Liver (tissue), 9 donors: ENCODE results near the gene ZDHHC22. TPM values are rescaled to one million over a fixed set of nuclear protein-coding genes. Genes with fewer than 3 reads are reported as not detected.

Experiments
- DNase-seq: peaks from one replicate; pipeline ENCODE4 v3.0.0-alpha.2; 2017; ENCODE audit warnings: low spot score
- H3K27ac ChIP-seq, 2 donors: one replicate each; pipeline ENCODE4 v1.7.0; 2013; ENCODE audit warnings: inconsistent platforms in 2 of 2, low read length in 2 of 2, control low read depth in 1 of 2, low read depth in 1 of 2, mild to moderate bottlenecking in 1 of 2
- H3K27me3 ChIP-seq, 4 donors: one replicate each; pipeline versions ENCODE4 v1.6.1 to v1.7.0; 2013; ENCODE audit warnings: low read length in 3 of 4, inconsistent platforms in 1 of 4, mild to moderate bottlenecking in 1 of 4, moderate library complexity in 1 of 4; ENCODE audit not compliant: control insufficient read depth in 4 of 4, insufficient read depth in 4 of 4
- H3K36me3 ChIP-seq, 4 donors: one replicate each; pipeline versions ENCODE4 v1.6.1 to v1.7.0; 2013; ENCODE audit warnings: low read length in 3 of 4, mild to moderate bottlenecking in 3 of 4, low read depth in 1 of 4, moderate library complexity in 1 of 4; ENCODE audit not compliant: control insufficient read depth in 4 of 4, insufficient read depth in 3 of 4
- H3K4me1 ChIP-seq, 4 donors: one replicate each; pipeline versions ENCODE4 v1.6.1 to v1.7.0; 2013; ENCODE audit warnings: low read length in 3 of 4, mild to moderate bottlenecking in 3 of 4, moderate library complexity in 1 of 4; ENCODE audit not compliant: control insufficient read depth in 4 of 4, insufficient read depth in 4 of 4
- H3K4me3 ChIP-seq, 3 donors: one replicate each; pipeline versions ENCODE4 v1.6.1 to v1.7.0; 2013; ENCODE audit warnings: low read length in 3 of 3, control low read depth in 1 of 3, low read depth in 1 of 3, mild to moderate bottlenecking in 1 of 3
- H3K9ac ChIP-seq, 2 donors: one replicate each; pipeline ENCODE4 v1.7.0; 2013; ENCODE audit warnings: low read length in 2 of 2, mild to moderate bottlenecking in 2 of 2, moderate library complexity in 2 of 2, control low read depth in 1 of 2, low read depth in 1 of 2
- H3K9me3 ChIP-seq, 4 donors: one replicate each; pipeline versions ENCODE4 v1.6.1 to v1.7.0; 2013; ENCODE audit warnings: low read length in 3 of 4; ENCODE audit not compliant: control insufficient read depth in 4 of 4
- CTCF ChIP-seq: fragments of 150-350 bp; IDR thresholded peaks from 2 replicates; pipeline ENCODE4 v1.5.1; 2017; ENCODE audit warnings: improper control_type of control experiment, low read depth, low read length; ENCODE audit not compliant: missing input control
- EGR1 ChIP-seq, 2 donors: IDR thresholded peaks; 2 replicates each; pipeline ENCODE4 v1.6.1; 2016 to 2018; ENCODE audit warnings: antibody characterized with exemption in 2 of 2, low read depth in 2 of 2
- FOXA1 ChIP-seq: IDR thresholded peaks from 2 replicates; pipeline ENCODE4 v1.6.1; 2016; ENCODE audit warnings: antibody characterized with exemption
- GABPA ChIP-seq, 2 donors: IDR thresholded peaks in 1 of 2; conservative IDR thresholded peaks in 1 of 2; 2 replicates each; pipeline ENCODE4 v1.6.1; 2016; ENCODE audit warnings: antibody characterized with exemption in 2 of 2, mild to moderate bottlenecking in 1 of 2, moderate library complexity in 1 of 2
- HNF4A ChIP-seq, 2 donors: conservative IDR thresholded peaks; 2 replicates each; pipeline ENCODE4 v1.6.1; 2016; ENCODE audit warnings: antibody characterized with exemption in 2 of 2, mild to moderate bottlenecking in 2 of 2
- HNF4G ChIP-seq: IDR thresholded peaks from 2 replicates; pipeline ENCODE4 v1.6.1; 2016; ENCODE audit warnings: antibody characterized with exemption
- JUND ChIP-seq, 2 donors: IDR thresholded peaks; 2 replicates each; pipeline ENCODE4 v1.6.1; 2016; ENCODE audit warnings: antibody characterized with exemption in 2 of 2
- MAX ChIP-seq: IDR thresholded peaks from 2 replicates; pipeline ENCODE4 v1.6.1; 2016; ENCODE audit warnings: antibody characterized with exemption
- NR2F2 ChIP-seq: IDR thresholded peaks from 2 replicates; pipeline ENCODE4 v1.6.1; 2016; ENCODE audit warnings: antibody characterized with exemption
- RAD21 ChIP-seq, 2 donors: IDR thresholded peaks; 2 replicates each; pipeline ENCODE4 v1.6.1; 2016; ENCODE audit warnings: antibody characterized with exemption in 2 of 2, mild to moderate bottlenecking in 2 of 2
- RXRA ChIP-seq, 2 donors: IDR thresholded peaks; 2 replicates each; pipeline ENCODE4 v1.6.1; 2017 to 2018; ENCODE audit warnings: antibody characterized with exemption in 2 of 2, mild to moderate bottlenecking in 1 of 2
- SP1 ChIP-seq: IDR thresholded peaks from 2 replicates; pipeline ENCODE4 v1.6.1; 2018; ENCODE audit warnings: antibody characterized with exemption, mild to moderate bottlenecking
- TAF1 ChIP-seq: conservative IDR thresholded peaks from 2 replicates; pipeline ENCODE4 v1.6.1; 2016; ENCODE audit warnings: antibody characterized with exemption, mild to moderate bottlenecking
- YY1 ChIP-seq: IDR thresholded peaks from 2 replicates; pipeline ENCODE4 v1.6.1; 2016; ENCODE audit warnings: antibody characterized with exemption, mild to moderate bottlenecking
- WGBS: extraction: QIAGEN DNeasy Blood & Tissue Kit; methylation state at CpG from one replicate; pipeline ENCODE4 v1.1.7; 2013; 5-methylcytosine and 5-hydroxymethylcytosine counted together
- polyA plus RNA-seq, 2 donors: library from polyadenylated mRNA; stranded (reverse) in 1 of 2; unstranded in 1 of 2; fragments of 200-250 nt in 1 of 2; fragments of >200 nt in 1 of 2; fragmentation: Nextera tagmentation in 1 of 2; extraction: Ambion mirVana in 1 of 2; gene quantifications; one replicate each; pipeline versions ENCODE4 v1.2.1 to v1.2.3, GENCODE V29; 2013 to 2015
- total RNA-seq, 2 donors: library from RNA; depleted of rRNA; stranded (reverse); fragments of >200 nt; gene quantifications; one replicate each; pipeline ENCODE4 v1.2.3, GENCODE V29; 2014
- TF ChIP-seq, protein P1 (sequence below): IDR thresholded peaks from 2 replicates; pipeline ENCODE4 v1.6.1; 2016; ENCODE audit warnings: antibody characterized with exemption, mild to moderate bottlenecking
- TF ChIP-seq, protein P2 (sequence below): IDR thresholded peaks from 2 replicates; pipeline ENCODE4 v1.6.1; 2016; ENCODE audit warnings: antibody characterized with exemption
- donor health status: healthy.
- donor health status: healthy.
- donor health status: healthy.
- donor health status: healthy.
- donor health status: healthy.

ZDHHC22 gene
- total and polyA plus RNA-seq, 4 donors: not detected

GRCh38 chr14:77103951-77104350, 37.6 kb downstream of the ZDHHC22 start:
- TF ChIP-seq FOXA1 (no peak), EGR1 (IDR thresholded peaks at IDR 0.05; ENCODE audit: low read depth in 2 of 2) (no peak), HNF4G (no peak), JUND (IDR thresholded peaks at IDR 0.05) (no peak), SP1 (no peak), CTCF (no peak), HNF4A (conservative IDR thresholded peaks at IDR 0.05) (no peak), RXRA (IDR thresholded peaks at IDR 0.05) (no peak)
- TF ChIP-seq, protein P1, sequence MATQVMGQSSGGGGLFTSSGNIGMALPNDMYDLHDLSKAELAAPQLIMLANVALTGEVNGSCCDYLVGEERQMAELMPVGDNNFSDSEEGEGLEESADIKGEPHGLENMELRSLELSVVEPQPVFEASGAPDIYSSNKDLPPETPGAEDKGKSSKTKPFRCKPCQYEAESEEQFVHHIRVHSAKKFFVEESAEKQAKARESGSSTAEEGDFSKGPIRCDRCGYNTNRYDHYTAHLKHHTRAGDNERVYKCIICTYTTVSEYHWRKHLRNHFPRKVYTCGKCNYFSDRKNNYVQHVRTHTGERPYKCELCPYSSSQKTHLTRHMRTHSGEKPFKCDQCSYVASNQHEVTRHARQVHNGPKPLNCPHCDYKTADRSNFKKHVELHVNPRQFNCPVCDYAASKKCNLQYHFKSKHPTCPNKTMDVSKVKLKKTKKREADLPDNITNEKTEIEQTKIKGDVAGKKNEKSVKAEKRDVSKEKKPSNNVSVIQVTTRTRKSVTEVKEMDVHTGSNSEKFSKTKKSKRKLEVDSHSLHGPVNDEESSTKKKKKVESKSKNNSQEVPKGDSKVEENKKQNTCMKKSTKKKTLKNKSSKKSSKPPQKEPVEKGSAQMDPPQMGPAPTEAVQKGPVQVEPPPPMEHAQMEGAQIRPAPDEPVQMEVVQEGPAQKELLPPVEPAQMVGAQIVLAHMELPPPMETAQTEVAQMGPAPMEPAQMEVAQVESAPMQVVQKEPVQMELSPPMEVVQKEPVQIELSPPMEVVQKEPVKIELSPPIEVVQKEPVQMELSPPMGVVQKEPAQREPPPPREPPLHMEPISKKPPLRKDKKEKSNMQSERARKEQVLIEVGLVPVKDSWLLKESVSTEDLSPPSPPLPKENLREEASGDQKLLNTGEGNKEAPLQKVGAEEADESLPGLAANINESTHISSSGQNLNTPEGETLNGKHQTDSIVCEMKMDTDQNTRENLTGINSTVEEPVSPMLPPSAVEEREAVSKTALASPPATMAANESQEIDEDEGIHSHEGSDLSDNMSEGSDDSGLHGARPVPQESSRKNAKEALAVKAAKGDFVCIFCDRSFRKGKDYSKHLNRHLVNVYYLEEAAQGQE: no peak
- TF ChIP-seq, protein P2, sequence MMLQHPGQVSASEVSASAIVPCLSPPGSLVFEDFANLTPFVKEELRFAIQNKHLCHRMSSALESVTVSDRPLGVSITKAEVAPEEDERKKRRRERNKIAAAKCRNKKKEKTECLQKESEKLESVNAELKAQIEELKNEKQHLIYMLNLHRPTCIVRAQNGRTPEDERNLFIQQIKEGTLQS: no peak
- DNase-seq: no peak
- Histone ChIP-seq H3K9me3 (no peaks in the 10 kb centered on the region), H3K27me3 (no peaks in the 10 kb centered on the region), H3K4me1 (peaks cover 2 to 24% (median 16%) of the 10 kb centered on the region in 4 donors), H3K27ac (no peak overlapping the region), H3K36me3 (peaks cover 4 to 25% (median 11%) of the 10 kb centered on the region in 4 donors), H3K4me3 (no peak overlapping the region), H3K9ac (no peak overlapping the region)
- 74% methylated on average over 6 of the region's 6 CpGs for WGBS

DNA sequence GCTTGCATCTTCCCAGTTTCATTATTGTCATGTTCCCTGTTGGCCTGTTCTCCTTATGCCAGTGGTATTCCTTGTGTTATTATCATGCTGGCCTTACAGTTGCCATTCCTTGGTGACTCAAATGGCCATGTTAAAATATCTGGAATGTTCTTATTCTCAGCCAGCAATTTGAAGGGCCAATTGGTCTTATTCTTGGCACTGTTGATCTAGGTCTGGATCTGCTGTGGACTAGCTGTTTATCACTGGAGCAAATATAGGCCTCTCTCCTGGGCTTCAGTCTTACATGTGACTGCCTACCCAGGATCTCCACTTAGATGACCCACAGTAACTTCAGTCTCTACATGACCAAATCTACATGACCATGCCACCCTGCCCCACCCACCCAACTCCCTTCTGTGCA, 38.1 kb downstream of the ZDHHC22 start:
- Histone ChIP-seq H3K4me1 (peaks cover 2 to 25% (median 18%) of the 10 kb centered on the region in 4 donors), H3K9ac (no peak overlapping the region), H3K27me3 (no peaks in the 10 kb centered on the region), H3K4me3 (no peak overlapping the region), H3K36me3 (peaks cover 4 to 20% (median 9%) of the 10 kb centered on the region in 4 donors), H3K27ac (no peak overlapping the region), H3K9me3 (no peaks in the 10 kb centered on the region)
- TF ChIP-seq, protein P1: no peak
- TF ChIP-seq TAF1: no peak
- TF ChIP-seq RXRA (IDR thresholded peaks at IDR 0.05): no peak
- TF ChIP-seq GABPA (IDR thresholded peaks at IDR 0.05 in 1 of 2, conservative IDR thresholded peaks at IDR 0.05 in 1 of 2): no peak
- no peak for TF ChIP-seq JUND (IDR thresholded peaks at IDR 0.05)
- TF ChIP-seq YY1: no peak
- no peak for TF ChIP-seq FOXA1
- TF ChIP-seq, protein P2: no peak
- TF ChIP-seq EGR1 (IDR thresholded peaks at IDR 0.05; ENCODE audit: low read depth in 2 of 2): no peak
- TF ChIP-seq RAD21 (IDR thresholded peaks at IDR 0.05): no peak
- TF ChIP-seq SP1: no peak
- no peak for TF ChIP-seq HNF4G
- TF ChIP-seq CTCF: no peak
- no peak for TF ChIP-seq NR2F2
- TF ChIP-seq MAX: no peak
- TF ChIP-seq HNF4A (conservative IDR thresholded peaks at IDR 0.05): no peak
- no peak for DNase-seq
